NCI-H748 (cell line): ENCODE measurements around the gene CCNQ.
"Not testable (repeated sequence)": the region's sequence is repeated elsewhere in the genome, so short reads cannot be mapped to it uniquely, and the experiment has no call there.

Experiments
- DNase-seq: peaks from one replicate; lab custom pipeline; 2025; ENCODE audit not compliant: unreplicated experiment; lab: John Stamatoyannopoulos, UW

Gene CCNQ

DNA sequence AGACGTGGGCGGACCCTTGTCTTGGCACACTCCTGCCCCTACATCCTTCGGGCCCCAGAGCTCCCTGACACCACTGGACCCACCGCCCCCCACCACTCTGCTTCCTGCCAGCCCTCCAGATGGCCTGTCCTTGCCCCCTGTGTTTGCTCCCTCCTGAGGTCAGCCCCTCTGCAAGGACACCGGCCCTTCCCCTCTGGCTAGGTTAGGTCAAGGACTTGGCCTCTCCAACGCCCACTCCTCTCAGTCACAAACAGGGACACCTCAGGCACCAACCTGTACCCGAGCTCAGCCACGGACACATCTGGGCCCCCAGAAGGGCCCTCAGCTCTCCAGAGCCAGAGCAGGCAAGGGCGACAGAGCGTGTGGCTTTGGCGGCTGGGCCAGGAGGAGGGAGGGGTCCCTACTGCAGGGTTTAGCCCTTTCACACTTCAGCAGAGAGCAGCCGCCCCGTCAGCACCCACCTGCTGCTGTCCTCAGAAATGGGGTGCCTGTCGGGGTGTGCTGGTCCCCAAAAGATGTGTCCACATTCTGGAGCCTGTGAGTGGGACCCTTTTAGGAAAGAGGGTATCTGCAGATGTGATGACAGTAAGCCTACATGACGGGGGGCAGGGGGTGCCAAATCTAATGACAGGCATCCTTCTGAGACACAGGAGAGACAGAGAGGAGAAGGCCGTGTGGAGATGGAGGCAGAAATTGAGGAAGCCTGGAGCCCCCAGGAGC is 24.5 kb upstream of the CCNQ start:
- DNase-seq: no peak

DNA sequence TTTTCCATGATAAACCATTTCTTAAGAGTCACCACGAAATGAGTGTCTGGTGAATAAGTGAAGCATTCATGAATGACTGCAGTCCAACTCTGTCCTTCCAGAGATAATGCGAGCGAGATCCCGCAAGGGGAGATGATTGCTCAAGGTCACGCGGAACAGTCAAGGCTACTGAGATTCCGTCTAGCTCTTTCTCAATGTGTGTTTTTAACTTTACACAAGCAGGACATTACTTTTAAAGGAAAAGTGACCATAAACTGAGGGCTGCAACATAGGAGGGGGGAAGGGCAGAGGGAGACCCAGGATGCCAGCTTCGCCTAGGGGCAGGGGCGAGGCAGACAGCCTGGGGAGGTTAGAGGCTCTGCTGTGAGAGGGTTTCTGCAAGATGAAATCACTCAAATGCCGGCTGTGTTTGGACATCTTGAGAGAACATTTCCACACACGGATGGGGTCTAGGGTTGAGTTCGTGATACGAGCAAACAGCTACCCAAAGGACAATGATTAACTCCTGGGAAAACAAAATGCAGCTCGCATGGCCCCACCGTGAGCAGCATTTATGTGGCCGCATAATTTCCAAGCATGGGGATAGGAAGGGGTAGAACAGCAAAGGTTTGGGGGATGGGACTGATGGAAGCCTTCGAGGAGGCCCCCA is 23.8 kb upstream of the CCNQ start:
- no peak for DNase-seq

DNA sequence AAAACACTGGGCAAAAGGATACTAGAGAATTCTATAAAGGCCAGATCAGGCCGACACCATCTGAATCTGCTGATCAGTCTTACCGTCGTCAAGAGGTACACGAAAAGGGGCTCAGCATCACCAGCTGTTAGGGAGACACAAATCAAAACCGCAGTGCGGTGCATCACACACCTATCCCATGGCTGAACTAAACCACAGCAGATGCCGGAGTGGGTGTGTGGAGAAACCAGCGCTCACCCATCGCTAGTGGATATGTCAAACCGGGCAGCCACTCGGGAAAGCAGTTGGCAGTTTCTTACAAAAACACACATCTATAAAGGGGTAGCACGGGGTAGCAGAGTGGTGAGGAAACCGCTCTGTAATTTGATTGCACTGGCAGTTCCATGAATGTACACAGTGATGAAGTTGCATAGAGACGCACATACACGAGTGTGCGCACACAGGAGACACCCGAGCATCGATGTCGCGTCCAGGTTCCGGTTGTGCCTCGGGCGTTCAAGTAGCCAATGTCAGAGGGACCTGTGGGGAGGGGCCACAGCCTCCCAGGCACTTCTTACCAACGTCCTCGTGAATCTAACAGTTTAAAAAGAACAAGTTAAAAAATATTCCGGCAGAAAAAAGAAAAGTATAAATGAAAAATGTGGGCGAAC is 23.1 kb upstream of the CCNQ start:
- DNase-seq: no peak

DNA sequence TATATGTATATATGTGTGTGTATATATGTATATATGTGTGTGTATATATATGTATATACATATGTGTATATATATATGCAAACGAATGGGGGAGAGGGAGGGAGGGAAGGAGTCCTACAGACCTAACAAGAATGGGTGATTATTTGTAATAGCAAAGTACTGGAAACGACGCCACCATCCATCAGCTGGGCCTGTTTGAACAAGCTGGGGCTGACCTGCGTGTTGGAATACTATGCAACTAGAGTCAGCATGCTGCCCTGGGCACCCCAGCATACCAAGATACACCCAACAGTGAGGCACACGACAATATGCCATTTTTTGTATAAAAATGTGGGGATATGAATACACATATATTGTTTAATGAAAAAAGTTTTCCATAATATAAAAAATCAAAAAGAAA is 21.6 kb upstream of the CCNQ start:
- DNase-seq: no peak

DNA sequence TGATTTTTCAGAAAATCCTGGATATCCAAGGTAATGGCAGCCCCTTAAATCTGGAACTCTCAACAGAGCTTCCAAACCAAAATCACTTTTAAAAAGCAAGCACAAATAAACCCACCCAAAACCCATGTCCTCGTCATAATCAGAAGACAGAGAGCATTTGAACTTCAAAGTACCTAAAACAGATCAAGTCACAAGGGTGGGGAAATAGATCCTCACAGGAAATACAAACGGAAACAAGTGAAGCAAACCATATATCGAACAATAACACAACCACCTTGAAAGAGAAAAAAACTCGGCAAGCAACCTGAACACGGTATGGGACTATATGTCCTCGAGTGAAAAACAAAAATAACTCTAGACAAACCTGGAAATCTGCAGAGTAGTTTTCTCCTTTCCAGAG is 15.9 kb upstream of the CCNQ start:
- no peak for DNase-seq

DNA sequence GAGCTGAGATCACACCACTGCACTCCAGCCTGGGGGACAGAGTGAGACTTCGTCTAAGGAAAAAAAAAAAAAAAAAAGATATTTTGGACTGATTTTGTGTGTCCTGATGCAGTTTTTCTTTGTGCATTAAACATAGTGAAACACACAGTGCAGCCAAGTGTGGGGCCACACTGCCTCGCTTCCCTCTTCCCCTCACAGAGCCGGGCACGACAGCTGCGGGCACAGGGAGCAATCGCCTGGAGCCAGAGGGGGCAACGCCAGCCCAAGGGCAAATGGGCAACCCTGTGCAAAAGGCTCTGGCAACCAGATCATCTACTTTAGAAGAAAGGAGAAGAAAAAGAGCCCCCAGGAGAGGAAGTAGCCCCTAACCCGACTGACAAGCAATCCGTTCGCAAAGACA is 13.5 kb upstream of the CCNQ start:
- DNase-seq: no peak

DNA sequence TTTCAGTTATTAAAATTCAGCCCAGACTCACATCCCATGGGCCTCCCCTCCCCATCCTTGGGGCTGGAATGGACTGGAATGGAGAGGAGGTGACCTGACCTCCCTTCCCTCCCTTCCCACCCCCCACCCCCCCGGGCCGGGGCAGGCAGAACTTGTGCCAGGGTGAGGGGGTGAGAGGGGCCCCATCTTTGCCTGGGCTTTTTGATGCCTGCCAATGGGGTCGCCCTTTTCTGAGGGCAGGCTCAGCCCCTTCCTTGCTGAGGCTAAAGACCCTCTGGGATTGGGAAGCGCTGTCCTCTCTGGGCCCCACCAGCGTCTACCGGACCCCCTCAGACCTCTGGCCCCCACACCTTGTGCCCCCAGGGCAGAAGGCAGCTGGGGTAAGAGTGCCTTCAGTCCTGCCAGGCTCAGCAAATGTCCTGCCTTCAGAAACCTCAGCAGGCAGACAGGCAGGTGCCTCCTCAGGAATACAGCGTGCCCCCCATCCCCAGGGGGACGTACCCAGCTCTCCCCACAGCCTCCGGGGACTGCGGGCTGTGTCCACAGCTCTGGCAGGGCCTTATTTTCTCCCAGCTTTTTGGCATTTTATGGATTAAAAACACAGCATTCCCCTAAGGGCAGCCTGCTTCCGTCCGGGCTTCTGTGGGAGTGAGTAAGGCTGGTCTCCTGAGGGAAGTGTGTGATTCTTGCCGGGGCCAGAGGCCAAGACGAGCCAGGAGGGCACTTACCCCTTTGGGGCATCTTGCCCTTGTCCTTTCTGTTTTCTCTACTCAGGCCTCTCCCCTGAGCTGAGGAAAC is 12.6 kb upstream of the CCNQ start:
- no peak for DNase-seq

DNA sequence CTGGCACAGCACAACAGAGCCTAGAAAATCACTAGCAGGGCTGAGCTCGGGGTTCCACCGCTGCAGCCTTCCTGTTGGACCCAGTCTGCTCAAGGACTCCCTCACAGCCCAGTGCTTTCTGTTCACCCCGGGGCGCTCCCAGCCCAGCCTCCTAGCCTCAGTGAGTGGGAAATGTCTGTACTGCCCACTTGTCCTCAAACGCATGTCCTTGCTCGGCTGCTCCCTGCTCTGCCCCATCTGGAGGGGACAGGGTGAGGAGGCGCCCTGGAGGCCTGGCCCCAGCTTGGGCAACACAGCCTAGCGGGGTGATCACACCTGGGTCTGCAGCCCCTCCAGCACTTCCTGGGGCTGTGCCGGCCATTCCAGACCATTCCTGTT is 11.9 kb upstream of the CCNQ start:
- DNase-seq: no peak

DNA sequence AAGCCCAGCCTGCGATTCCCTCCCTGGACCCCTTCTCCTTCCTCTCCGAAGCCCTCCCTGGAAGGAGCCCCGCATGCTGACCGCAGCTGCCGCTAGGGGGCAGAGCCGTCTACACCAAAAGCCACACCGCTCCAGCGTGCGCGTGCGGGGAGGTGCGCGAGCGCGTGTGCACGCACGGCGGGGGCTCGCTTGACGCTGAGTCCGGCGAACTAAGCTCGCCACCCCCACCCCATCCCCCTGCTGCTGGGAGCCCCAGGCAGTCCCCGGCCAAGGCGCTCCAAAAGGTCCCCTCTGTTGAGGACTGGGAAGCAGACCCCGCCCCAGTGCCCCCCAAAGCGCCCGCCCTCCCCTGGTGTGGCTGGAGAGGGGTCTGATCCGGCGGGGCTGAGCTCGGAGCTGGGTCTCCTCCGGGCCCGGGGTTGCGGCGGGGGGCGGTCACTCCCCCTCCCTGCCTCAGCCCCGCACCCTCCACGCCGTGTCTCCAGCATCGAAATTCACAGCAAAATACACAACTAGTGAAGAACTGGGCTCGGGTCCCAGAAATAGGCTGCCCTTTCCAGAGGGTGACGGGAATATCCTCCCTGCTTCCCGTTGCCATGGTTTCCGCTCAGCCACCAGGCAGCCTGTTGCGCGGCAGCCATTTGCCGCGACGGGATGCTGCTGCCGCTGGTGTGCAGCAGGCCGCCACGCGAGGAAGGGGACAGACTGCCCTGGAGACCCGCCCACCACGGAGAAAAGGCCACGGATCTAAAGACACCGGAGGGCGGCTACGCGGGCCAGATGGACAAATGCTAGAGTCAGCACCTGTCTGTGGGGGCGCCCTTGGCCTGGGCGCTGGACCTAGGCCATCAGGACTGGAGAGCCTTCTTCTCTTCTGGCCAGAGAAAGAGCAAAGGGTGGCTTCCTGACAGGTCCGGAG is 11.2 kb upstream of the CCNQ start:
- DNase-seq: peak; percentile 86

DNA sequence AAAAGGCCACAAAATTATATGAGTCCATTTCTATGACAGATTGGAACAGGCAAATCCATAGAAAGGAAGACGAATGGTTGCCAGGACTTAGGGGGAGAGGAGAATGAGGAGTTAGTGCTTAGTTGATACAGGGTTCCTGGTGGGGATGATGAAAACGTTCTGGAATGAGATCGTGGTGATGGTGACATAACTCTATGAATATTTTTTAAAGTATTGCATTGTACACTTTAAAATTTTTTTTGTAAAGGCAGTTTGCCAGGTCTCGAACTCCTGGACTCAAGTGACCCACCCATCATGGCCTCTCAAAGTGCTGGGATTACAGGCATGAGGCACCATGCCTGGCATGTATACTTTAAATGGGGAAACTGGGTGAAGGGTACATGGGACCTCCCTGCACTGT is 9.9 kb upstream of the CCNQ start:
- DNase-seq: no peak

DNA sequence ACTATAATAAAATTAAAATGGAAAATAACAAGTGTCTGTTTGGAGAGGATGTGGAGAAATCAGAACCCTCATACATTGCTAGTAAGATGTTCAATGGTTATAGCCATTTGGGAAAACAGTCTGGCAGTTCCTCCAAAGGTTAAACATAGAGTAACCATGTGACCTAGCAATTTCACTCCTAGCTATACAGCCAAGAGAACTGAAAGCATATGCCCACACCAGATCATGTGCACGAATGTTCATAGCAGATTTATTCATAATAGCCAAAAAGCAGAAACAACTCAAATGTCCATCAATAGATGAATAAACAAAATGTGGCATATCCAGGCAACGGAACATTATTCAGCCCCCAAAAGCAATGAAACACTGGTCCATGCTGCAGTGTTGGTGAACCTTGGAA is 9.4 kb upstream of the CCNQ start:
- DNase-seq: no peak

DNA sequence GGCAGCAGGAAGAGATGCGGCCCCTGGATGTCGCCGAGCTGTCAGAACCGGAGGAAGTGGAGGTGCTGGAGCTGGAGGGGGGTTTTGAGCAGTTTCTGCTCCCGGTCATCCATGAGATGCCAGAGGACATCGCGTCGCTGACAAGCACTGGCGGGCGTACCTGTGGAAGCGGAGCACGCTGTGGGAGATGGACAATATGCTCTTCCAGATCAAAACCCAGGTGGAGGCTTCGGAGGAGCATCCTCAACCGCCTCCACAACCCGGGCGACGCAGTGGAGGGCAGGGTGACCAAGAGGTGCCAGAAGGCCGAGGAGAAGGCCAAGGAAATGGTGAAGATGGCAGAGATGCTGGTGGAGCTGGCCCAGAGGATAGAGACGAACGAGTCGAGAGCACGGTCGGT is 7.6 kb upstream of the CCNQ start:
- no peak for DNase-seq

DNA sequence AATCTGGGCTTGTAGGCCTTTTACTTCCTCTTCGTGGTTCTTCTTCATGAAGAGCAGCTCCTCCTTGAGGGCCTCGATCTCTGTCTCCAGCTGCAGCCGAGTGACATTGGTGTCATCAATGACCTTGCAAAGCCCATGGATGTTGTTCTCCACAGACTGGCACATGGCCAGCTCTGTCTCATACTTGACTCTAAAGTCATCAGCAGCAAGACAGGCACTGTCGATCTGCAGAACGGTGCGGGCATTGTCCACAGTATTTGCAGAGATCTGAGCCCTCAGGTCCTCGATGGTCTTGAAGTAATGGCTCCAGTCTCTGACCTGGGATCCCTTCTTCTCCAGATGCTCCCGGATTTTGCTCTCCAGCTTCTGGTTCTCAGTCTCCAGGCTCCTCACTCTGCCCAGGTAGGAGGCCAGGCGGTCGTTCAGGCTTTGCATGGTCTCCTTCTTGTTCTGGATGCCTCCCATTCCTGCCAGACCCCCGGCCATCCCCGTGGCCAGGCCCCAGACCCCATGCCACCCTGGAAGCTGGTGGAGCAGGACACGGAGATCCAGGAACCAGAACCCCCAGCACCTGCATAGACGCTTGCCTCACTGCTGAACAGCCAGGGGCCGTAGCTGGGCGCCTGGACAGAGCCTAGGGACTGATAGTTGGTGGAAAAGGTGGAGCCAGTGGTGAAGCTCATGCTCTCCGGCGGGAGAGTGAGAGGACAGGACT is 5.9 kb upstream of the CCNQ start:
- not testable (repeated sequence) for DNase-seq

DNA sequence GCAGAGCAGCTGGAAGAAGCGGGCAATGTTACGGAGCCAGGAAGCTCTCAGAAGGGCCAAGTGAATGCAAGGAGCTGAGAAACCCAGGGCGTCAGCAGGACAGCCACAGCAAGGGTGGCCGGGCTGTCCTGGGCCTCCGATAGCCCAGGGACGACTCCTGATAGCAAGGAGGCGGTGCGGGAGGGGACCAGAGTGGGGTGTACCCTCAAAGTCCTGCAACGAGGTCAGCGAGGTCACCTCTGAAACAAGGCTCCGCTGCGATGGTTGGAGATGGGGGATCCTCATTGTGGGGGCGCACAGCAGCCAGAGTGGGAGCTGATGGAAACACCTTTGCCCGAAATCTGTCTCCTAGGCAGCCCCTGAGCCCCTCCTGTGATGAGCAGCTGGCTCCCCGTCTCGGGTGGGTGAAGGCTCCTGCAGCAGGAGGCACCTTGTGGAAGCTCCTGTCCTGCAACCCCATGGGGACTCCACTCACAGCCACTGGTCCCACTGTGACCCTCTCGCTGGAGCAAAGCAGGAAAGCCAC is 4.3 kb upstream of the CCNQ start:
- DNase-seq: no peak

DNA sequence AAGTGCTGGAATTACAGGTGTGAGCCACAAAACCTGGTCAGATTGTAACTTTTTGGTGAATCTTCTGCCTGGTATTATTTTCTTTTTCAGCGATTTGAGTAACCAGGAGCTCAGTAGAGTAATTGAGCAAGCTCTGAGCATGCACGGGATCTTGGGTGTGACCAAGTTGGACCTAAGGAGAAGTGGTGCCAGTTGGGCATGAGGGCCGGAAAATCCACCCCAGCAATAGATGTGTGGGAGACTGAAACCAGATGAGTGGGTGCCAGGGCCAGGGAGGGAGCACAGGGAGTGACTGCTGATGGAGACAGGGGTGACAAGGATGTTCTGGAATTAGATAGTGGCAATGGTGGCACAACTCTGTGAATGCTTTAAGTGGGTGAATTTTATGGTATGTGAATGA is 3.7 kb upstream of the CCNQ start:
- no peak for DNase-seq

DNA sequence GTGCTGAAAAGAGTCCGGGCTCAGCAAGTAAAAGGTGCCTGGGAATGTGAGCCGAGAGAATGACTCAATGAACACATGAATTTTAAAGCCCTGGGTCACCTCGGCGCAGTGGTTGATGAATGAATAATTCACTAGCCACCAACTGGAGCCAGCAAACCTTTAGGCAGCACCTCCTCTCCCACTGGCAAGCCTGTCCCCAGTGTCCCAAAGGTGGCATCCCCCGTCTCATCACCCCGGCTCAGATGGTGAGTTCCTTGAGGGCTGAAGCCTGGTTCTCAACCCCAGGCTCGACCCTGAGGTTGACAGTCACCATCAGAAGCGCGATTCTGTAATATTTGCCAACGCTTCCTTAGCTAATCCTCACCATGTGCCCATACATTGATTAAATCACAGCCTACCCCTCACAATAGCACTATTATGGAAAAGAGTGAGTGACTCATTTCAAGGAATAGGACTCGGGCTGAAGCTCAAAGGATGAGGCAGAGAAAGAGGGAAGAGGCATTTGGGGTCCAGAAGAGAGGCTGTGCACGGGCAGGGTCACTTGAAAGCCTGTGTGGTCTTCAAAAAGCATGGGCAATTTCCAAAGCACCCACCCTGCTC is 2.7 kb upstream of the CCNQ start:
- DNase-seq: no peak

DNA sequence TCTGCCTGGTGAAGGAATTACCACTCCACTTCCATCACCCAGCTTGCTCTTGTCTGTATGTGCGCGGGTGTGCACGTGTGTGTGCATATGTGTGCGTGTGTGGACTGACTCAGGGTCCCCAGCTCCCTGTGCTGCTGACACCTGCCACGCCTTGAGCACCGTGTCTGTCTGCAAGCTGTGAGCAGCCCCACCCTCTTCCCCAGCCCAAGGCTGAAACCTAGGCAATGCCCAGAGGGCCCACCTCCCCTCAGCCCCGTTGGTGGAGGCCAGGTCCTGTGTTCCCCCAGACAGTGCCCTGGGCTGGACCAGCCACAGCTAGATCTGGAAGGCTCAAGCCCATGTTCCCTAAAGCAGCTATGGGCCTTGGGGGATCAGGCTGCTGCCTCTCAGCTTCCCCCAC is 2.0 kb upstream of the CCNQ start:
- DNase-seq: no peak

DNA sequence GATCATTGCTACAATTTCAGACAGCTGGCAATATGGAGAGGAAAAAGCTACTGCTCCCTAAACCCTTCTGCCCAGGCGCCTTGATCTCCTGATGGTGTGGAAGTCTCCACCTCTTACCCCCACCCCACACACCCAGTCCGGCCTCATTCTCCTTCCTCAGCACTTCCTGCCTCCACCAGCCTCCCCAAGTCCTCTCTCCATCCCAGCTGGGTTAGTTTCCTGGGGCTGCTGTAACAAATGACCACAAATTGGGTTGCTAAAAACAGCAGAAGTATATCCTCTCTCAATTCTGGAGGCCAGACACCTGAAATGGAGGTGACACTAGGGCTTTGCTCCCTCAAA is 1.1 kb upstream of the CCNQ start:
- DNase-seq: peak; percentile 22

DNA sequence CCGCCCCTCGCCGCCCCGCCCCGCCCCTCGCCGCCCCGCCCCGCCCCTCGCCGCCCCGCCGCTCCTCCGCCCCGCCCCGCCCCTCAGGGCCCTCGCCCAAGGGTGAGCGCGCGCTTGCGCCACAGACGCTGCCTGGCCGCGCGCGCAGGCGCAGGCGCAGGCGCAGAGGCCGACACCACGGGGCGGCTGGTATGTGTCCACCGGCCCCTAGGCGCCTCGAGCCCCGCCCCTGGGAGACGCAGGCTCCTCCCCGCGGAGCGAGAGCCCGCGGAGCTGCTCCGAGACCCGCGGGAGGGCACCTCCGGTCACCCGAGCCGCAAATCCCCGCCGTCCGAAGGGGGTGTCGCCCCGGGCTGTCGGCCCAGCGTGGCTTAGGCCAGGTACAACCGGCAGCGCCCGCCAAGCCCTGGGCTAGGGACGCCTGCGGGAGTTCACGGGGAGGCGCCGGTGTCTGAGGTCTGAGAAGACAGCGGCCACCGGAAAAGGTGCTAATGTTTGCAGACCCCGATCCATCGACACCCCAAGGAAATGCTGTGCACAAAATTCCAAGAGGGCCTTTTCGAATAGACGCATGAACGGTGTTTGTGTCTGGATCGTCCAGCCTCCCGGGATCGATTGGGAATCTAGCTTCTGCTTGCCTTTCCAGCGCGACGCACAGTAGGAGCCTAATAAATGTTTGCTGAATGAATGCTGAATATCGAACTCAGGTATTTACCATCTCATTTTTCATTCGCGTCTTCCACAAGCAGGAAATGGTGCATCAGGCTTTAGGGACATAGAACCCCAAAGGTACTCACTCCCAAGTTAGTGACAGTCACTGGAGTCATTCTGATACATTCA is 473 bp upstream of the CCNQ start:
- peak; percentile 90 for DNase-seq
